Measurements from ENCODE around the gene EPC1. TPM values are rescaled to one million over a fixed set of nuclear protein-coding genes. Genes with fewer than 3 reads are reported as not detected.
A peak's percentile ranks its signal among the peaks of the same experiment; 100 is the strongest.
"Not testable (repeated sequence)": the region's sequence is repeated elsewhere in the genome, so short reads cannot be mapped to it uniquely, and the experiment has no call there.

EPC1 gene
- total RNA-seq, 1 experiment from 2014 or later, result 30.0 TPM

DNA sequence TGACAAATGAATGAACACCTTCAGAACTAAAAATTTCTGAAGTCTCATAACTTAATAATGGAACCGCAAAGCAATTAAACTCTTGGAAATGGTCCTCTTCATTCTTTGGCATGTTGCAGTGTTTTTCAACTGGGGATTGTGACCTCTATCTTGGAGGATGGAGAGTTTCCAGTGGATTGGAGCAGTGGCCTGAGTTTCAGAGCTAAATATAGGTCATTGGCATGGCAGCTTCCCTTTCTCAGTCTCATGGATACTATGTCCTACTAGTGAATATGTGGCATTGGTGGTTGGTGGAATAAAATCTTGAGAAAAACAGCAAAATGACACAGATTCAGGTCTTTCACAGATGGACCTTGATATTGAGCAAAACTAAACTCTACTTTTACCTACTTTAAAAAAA is 24.1 kb upstream of the EPC1 start:
- peaks cover 22% of the 10 kb centered on the region for H3K4me1 Mint-ChIP-seq (ENCODE audit: low read depth, unreplicated experiment)
- CTCF ChIA-PET, result no interaction called here
- no peaks in the 10 kb centered on the region for H3K27me3 Mint-ChIP-seq (ENCODE audit: unreplicated experiment)
- intact Hi-C loops (cut with micrococcal nuclease; ENCODE audit: unreplicated experiment), result loop anchor here (5.0 to 10.0 kb wide), 2 partner anchors 324 to 636 kb away; no protein-coding TSS in a partner anchor
- no peaks in the 10 kb centered on the region for H3K9me3 Mint-ChIP-seq (ENCODE audit: low read depth, unreplicated experiment)
- no peaks in the 10 kb centered on the region for H3K36me3 Mint-ChIP-seq (ENCODE audit: insufficient read depth, unreplicated experiment)
- TF ChIP-seq, protein P1, sequence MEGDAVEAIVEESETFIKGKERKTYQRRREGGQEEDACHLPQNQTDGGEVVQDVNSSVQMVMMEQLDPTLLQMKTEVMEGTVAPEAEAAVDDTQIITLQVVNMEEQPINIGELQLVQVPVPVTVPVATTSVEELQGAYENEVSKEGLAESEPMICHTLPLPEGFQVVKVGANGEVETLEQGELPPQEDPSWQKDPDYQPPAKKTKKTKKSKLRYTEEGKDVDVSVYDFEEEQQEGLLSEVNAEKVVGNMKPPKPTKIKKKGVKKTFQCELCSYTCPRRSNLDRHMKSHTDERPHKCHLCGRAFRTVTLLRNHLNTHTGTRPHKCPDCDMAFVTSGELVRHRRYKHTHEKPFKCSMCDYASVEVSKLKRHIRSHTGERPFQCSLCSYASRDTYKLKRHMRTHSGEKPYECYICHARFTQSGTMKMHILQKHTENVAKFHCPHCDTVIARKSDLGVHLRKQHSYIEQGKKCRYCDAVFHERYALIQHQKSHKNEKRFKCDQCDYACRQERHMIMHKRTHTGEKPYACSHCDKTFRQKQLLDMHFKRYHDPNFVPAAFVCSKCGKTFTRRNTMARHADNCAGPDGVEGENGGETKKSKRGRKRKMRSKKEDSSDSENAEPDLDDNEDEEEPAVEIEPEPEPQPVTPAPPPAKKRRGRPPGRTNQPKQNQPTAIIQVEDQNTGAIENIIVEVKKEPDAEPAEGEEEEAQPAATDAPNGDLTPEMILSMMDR (IDR thresholded peaks at IDR 0.05; ENCODE audit: unreplicated experiment), result no peak
- DNase-seq, result no peak
- BruUV-seq (replicated peaks), result no TSS peak
- no peak overlapping the region for H3K27ac Mint-ChIP-seq (ENCODE audit: unreplicated experiment)
- H3K4me3 Mint-ChIP-seq (ENCODE audit: low read depth, unreplicated experiment), result no peak overlapping the region

DNA sequence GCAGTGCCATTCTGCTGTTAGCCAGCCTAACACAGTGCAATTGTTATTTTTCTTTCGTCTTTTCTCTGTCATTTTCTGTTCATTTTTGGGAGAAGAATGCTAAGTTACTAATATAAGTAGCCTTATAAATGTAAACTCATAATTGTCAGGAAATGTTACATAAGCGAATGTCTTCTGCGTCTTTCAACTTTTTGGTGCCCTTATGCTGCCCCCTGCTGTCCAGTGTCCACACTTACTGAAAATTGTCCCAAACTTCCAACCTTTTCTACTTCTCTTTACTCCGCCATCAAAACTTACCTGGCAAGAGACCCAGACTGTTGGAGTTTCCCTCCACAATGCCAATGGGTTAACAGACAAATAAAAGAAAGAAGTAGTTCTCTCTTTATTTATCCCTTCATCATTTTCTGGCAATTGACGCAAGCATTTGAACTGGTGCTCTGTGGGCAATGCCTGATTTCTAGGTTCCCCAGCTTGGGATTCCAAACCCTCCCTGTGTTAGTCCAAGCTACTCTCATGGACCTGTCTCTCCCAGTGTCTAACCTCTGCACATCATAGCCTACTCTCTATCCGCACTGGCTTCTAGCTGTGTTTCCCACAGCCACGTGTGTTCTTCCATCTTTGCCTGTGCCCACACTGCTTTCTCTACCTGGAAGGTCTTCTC is 21.0 kb upstream of the EPC1 start:
- CTCF ChIA-PET, result interaction anchor here (1.0 kb wide), 1 partner anchor 111 kb away, joined by 4 read pairs; no protein-coding TSS in a partner anchor
- TF ChIP-seq, protein P1 (IDR thresholded peaks at IDR 0.05; ENCODE audit: unreplicated experiment), result peak; percentile 74
- BruUV-seq (replicated peaks), result no TSS peak
- intact Hi-C loops (cut with micrococcal nuclease; ENCODE audit: unreplicated experiment), result loop anchor here (2.0 kb wide), 2 partner anchors 111 to 157 kb away; no protein-coding TSS in a partner anchor
- DNase-seq, result peak; percentile 71
- no peaks in the 10 kb centered on the region for H3K27me3 Mint-ChIP-seq (ENCODE audit: unreplicated experiment)
- H3K36me3 Mint-ChIP-seq (ENCODE audit: insufficient read depth, unreplicated experiment), result no peaks in the 10 kb centered on the region
- H3K4me1 Mint-ChIP-seq (ENCODE audit: low read depth, unreplicated experiment), result peaks cover 22% of the 10 kb centered on the region
- no peaks in the 10 kb centered on the region for H3K9me3 Mint-ChIP-seq (ENCODE audit: low read depth, unreplicated experiment)
- no peak overlapping the region for H3K27ac Mint-ChIP-seq (ENCODE audit: unreplicated experiment)
- H3K4me3 Mint-ChIP-seq (ENCODE audit: low read depth, unreplicated experiment), result no peak overlapping the region

DNA sequence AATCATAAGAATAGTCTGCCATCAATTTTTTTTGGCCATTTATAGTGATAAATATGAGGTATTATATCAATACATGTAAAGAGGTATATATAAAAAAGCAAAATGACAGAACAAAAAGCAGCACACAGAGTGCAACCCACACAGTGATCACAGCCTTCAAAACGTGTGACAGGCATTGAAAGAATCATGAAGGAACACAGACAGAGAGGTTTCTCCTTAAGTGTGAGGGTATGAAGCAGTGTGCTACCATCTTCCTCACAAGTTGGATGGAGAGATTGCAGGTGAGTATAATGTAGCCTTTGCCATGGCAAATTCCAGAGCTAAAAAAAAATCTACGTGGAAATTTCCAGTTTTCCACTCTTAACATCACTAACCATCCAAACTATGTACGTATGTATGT is 19.6 kb upstream of the EPC1 start:
- intact Hi-C loops (cut with micrococcal nuclease; ENCODE audit: unreplicated experiment), result loop anchor here (2.0 kb wide), 2 partner anchors 110 to 156 kb away; no protein-coding TSS in a partner anchor
- Mint-ChIP-seq H3K27me3 (ENCODE audit: unreplicated experiment) (no peaks in the 10 kb centered on the region), H3K4me3 (ENCODE audit: low read depth, unreplicated experiment) (no peak overlapping the region), H3K36me3 (ENCODE audit: insufficient read depth, unreplicated experiment) (no peaks in the 10 kb centered on the region), H3K4me1 (ENCODE audit: low read depth, unreplicated experiment) (peaks cover 13% of the 10 kb centered on the region), H3K27ac (ENCODE audit: unreplicated experiment) (no peak overlapping the region), H3K9me3 (ENCODE audit: low read depth, unreplicated experiment) (no peaks in the 10 kb centered on the region)
- DNase-seq, result no peak
- BruUV-seq (replicated peaks), result no TSS peak
- TF ChIP-seq, protein P1 (IDR thresholded peaks at IDR 0.05; ENCODE audit: unreplicated experiment), result no peak
- CTCF ChIA-PET, result interaction anchor here (0.7 kb wide), 1 partner anchor 14 kb away, joined by 3 read pairs; no protein-coding TSS in a partner anchor

DNA sequence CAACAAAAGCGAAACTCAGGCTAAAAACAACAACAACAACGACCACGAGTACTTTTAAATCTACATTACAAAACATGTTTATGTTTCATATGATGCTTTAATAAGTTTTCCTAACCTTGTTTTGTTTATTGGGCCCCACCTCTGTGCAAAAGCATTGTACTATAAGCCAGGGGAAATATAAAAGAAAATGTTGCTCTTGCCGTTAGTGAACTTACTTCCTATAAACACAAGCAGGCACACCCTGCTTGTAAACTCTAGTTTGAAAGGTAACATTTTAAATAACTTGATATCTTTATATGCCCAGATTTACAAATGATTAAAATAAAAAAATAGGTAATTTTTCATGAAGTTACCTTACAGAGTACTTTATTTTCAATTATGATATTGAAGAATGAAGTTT is 19.2 kb upstream of the EPC1 start:
- Mint-ChIP-seq H3K9me3 (ENCODE audit: low read depth, unreplicated experiment) (no peaks in the 10 kb centered on the region), H3K27ac (ENCODE audit: unreplicated experiment) (no peak overlapping the region), H3K4me3 (ENCODE audit: low read depth, unreplicated experiment) (no peak overlapping the region), H3K27me3 (ENCODE audit: unreplicated experiment) (no peaks in the 10 kb centered on the region), H3K36me3 (ENCODE audit: insufficient read depth, unreplicated experiment) (no peaks in the 10 kb centered on the region), H3K4me1 (ENCODE audit: low read depth, unreplicated experiment) (peaks cover 13% of the 10 kb centered on the region)
- DNase-seq, result no peak
- intact Hi-C loops (cut with micrococcal nuclease; ENCODE audit: unreplicated experiment), result loop anchor here (2.0 kb wide), 2 partner anchors 109 to 155 kb away; no protein-coding TSS in a partner anchor
- CTCF ChIA-PET, result no interaction called here
- BruUV-seq (replicated peaks), result no TSS peak
- TF ChIP-seq, protein P1 (IDR thresholded peaks at IDR 0.05; ENCODE audit: unreplicated experiment), result no peak

DNA sequence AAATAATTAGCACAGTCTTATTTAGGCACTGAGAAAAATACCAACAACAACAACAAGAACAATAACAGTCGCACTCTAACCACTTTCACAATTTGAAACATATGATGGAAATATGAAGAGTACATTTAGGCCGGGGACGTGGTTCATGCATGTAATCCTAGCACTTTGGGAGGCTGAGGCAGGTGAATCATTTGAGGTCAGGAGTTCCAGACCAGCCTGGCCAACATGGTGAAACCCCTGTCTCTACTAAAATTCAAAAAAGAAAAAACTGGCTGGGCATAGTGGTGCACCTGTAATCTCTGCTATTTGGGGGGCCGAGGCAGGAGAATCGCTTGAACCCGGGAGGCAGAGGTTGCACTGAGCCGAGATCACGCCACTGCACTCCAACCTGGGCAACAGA is 18.4 kb upstream of the EPC1 start:
- H3K27me3 Mint-ChIP-seq (ENCODE audit: unreplicated experiment); BruUV-seq (replicated peaks); H3K36me3 Mint-ChIP-seq (ENCODE audit: insufficient read depth, unreplicated experiment); H3K4me3 Mint-ChIP-seq (ENCODE audit: low read depth, unreplicated experiment); H3K9me3 Mint-ChIP-seq (ENCODE audit: low read depth, unreplicated experiment); intact Hi-C loops (cut with micrococcal nuclease; ENCODE audit: unreplicated experiment); DNase-seq; H3K27ac Mint-ChIP-seq (ENCODE audit: unreplicated experiment): not testable (repeated sequence)
- CTCF ChIA-PET, result interaction anchor here (0.6 kb wide), 2 partner anchors 656 to 1477 kb away, joined by 3 read pairs; no protein-coding TSS in a partner anchor
- peaks cover 13% of the 10 kb centered on the region for H3K4me1 Mint-ChIP-seq (ENCODE audit: low read depth, unreplicated experiment)

All from Calu3 (cell line).